GM18951 (cell line): ENCODE results near the gene ST6GALNAC4.

Experiments used
- POLR2A ChIP-seq: IDR thresholded peaks from 4 replicates; pipeline ENCODE4 v1.6.1; 2011; ENCODE audit warnings: mild to moderate bottlenecking; ENCODE audit not compliant: insufficient read length, insufficient read depth; ENCODE audit errors: extremely low read depth
- in situ Hi-C: fragments of 300-500 bp; cut with MboI; formaldehyde crosslinking; loops from one replicate; pipeline ENCODE4 v1.12.0; 2022; ENCODE audit warnings: low sequenced_read_pairs, mixed read lengths, inconsistent platforms; ENCODE audit not compliant: unreplicated experiment

ST6GALNAC4 gene

DNA sequence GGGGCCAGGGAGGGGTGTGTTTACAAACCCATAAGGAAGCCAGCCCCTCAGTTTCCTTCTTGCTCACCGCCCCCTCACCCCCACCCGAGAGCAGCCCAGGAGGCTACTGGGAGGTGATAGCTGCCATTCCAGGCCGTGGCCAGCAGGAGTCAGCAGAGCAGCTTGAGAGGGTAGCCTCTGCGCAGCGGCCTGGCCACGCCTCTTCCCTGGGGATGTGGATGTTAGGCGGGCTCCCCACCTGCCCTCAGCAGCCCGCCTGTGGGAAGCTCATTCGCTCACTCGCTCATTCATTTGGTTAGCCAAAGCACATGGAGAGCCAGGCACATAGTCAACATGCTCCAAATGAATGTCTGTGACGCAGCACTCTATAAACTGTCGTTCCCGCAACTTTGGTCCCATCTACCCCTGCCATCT lies 26.9 kb upstream of the ST6GALNAC4 start:
- TF ChIP-seq POLR2A: no peak
- in situ Hi-C loops: no loop called here

DNA sequence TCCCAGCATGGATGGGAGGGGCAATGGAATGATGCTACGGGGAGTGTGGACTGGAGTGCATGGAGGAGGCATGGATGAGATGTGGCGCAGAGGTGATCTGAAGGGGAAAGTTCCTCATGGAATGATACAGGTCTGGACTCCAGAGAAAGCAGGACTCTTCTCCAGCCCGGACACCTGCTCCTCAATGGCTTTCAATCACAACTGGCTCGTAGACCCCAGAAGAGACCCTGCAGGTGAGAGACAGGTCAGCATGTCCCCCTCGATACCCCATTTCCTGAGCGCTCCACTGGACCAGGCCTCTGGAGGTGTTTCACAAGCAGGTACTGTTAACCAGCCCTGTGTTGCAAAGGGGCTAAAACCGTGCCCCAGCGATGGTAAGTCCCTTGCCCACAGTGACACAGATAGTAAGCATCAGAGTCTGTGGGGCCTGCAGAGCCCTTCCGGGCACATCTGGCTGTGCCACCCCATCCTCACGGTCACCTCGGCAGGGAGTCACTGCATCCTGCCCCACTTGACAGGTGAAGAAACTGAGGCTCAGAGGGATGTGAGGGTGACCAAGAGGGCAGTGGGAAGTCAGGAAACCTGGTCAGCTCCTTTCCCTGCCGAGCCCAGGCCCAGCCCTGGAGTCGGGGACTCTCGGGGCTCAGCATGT lies 26.3 kb upstream of the ST6GALNAC4 start:
- no peak for TF ChIP-seq POLR2A
- in situ Hi-C loops: no loop called here

DNA sequence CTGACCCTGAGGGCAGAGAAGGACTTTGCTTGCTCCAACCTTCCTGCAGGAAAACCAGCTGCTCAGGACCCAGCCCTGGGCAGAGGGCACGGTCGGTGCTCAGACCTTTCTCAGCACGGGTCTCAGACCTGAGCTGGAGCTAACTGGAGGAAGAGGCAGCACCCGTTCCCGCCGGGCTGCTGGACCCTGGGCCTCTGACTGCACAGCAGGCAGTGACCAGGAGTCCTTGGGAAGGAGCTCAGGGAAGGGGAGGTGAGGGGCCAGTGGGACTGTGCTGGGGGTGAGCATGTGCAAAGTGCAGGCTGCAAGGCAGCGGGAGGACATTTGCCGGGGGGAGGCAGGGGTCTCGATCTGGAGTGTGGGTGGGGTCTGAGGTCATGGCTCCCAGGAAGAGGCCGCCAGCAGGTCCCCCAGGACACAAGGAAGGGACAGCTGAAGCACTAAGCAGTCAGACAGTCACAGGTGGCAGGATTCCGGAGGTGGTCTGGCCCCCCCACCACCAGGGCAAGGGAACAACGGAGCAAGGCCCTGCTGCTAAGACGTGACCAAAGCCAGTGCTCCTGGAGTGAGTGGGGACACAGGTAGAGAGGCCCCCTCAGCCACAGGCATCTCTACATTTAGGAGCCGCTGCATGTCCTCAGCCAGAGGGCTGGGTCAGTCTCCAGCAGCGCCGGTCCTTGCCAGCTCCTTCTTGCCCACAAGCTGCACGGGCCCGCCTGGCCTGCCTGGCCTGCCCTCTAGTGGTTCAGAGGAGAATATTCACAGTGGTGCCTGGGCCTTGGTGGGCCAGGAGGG lies 25.6 kb upstream of the ST6GALNAC4 start:
- TF ChIP-seq POLR2A: no peak
- in situ Hi-C loops: no loop called here

DNA sequence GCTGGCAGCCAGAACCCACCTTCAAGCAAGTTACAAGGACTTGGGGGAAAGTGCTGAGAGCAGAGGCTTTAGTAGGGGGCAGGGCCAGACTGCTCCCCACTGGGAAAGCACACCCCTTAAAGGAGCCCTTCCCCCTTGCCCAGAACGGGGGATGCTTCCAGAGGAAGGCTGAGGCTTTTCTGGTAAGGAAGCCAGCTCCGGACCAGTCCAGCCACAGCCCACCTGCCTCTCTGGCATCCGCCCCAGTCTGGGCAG lies 25.0 kb upstream of the ST6GALNAC4 start:
- in situ Hi-C loops: no loop called here
- no peak for TF ChIP-seq POLR2A

DNA sequence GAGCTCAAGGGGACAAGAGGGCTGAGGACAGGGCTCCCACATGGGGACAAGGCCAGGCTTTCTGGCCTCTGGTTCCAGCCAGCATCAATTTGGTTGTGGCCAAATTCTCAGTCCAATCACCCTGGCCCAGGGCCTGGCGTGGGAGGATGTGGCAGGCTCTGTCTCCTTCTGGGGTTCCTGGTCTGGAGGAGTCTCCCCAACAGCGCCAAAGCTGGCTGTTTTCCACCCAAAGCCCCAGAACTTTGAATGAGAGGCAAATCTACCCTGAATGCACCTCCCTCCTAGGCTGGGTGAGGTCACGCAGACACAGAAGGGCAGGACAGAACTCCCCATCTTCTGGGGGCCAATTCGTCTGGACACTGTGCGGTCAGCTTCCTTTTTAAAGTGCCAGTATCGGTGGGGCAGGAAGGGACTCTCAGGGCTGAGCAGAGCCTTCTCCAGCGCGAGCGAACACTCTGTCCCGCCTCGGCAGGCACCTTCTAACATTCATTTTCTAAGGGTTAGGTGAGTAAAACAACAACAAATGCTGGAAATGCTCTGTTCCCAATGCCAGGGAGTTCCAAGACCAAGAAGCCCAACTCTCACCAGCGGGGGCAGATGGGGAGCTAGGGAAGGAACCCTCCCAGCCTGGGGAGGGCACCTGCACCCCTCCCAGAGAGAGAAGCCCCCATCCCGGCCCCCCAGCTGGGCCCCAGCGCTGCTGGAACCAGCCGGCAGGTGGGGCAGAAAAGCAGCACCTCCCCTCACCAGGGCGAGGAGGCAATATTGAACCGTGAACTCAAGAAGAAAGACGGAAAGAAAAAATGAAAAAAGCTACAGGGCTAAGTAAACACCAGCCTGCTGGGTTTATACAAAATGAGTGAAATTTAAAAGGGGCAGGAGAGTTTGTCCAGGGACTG lies 24.5 kb upstream of the ST6GALNAC4 start:
- no peak for TF ChIP-seq POLR2A
- in situ Hi-C loops: no loop called here

DNA sequence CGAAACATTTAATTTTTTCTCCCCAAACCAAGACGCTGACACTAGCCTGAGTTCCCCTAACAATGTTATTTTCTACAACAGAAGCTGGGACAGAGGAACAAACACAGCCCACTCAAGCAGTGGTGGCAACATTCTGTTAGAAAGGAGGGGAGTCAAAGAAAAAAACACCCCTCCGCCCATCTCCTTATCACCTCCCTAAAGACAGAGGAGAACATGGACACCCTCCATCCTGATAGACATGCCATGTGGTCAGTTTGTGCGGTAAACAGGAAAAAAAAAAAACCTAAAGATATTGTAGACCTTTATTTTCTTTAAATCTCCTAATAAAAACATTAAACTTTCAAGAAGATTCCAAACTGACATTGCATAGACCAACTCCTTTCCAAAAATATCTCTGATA lies 23.8 kb upstream of the ST6GALNAC4 start:
- TF ChIP-seq POLR2A: no peak
- in situ Hi-C loops: no loop called here

DNA sequence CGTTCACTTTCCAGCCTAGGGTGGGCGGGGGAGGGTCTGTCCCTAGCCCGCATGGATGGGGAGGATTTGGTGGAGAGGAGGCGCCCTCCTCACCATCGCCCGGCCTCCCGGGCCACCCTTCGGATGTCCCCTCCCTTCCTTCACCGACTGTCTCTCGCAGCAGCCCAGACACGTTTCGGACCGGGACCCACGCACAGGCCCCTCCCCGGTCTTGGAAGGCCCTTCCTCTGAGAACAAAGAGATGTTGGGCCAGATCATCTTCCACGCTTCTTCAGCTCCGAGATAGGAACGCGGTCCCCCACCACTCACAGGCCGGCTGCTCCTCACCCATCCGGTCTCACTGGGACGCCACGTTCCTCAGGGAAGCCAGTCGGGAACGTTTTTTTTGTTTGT lies 21.5 kb upstream of the ST6GALNAC4 start:
- in situ Hi-C loops: no loop called here
- no peak for TF ChIP-seq POLR2A

DNA sequence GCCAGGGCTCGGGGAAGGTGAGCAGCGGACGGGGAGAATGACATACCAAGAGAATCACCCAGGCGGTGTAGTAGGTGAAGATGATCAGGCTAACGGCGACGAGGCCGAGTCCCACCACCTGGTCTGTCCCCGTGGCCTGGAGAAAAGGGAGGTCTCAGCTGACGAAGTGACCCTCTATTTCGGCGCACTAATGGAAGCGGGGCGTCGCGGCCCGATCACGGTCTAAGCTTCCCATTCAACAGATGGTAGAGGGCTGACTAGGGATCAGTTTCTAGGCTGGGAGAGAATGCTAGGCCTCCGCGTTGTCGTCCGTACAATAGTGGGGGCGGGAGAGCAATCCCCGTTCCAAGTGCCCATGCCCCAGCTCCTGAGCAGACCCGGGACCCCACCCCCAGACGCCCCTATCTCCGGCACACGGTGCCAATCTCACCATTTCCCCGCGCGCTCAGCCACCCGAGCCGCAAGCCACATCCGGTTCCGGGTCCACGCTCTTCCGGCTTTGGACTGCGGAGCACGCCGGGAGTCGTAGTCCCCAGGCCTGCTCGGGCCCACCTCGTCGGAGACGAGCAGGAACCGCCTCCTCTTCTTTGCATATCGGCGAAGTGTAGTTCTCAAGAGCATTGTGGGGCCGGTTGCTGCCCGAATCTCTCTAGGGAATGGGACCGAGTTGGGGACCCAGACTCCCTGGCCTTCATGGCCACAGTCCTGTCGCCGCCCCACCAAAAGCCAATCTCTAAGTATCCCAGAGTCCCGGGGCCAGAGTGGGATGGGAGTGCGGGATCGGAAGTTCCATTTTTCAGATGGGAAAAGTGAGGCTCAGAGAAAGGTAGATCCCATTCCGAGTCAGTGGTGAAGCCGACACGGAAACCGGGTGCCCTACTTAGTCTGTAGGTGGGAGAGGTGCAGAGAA lies 20.8 kb upstream of the ST6GALNAC4 start, which contains the start of gene DPM2:
DPM2 (minus strand) TSS at position 467 of the 910 bp plus-strand sequence; CDS start at position 433, 34 bp downstream.
- in situ Hi-C loops: no loop called here

DNA sequence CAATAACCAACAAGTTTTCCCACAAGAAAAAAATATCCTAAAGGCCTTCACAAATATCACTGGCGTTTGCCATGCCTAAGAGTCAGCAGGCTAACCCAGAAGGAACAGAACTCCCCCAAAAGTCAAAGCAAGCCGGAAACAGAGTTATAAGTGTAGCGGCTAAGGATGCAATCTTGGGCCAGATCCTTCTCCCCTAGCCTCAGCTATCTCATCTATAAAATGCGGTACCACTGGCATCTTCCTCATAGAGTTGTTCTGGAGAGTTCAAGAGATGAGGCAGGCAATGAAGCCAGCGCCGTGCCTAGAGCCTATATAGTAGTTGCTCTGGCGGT lies 20.2 kb upstream of the ST6GALNAC4 start:
- TF ChIP-seq POLR2A: no peak
- in situ Hi-C loops: no loop called here

More for the DNA sequence above, 20.8 kb upstream of the ST6GALNAC4 start, which contains the start of gene DPM2:
- TF ChIP-seq POLR2A: peak; percentile 86

DNA sequence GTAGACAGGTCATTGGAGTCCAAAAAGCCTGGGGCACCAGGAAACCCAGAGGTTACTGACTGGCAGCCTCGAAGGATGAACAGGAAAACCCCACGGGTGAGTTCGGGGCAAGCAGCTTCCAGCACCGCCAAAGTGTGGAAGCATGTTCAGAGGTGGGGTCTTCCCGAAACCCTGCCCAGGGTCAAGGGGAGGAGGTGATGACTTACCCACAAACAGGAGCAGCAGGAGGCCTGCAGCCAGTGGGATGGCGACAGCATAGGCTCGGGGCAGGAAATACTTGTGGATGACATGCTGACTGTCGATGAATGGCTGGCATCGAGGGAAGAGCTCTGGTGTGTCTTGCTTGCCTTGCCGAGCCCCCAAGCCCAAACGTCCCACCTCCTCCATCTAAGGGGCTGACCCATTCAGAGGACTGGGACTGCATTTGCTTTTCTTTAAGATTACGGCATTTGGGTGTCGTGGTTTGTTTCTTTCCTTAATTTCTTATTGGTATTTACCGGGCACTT lies 19.6 kb upstream of the ST6GALNAC4 start:
- no peak for TF ChIP-seq POLR2A

DNA sequence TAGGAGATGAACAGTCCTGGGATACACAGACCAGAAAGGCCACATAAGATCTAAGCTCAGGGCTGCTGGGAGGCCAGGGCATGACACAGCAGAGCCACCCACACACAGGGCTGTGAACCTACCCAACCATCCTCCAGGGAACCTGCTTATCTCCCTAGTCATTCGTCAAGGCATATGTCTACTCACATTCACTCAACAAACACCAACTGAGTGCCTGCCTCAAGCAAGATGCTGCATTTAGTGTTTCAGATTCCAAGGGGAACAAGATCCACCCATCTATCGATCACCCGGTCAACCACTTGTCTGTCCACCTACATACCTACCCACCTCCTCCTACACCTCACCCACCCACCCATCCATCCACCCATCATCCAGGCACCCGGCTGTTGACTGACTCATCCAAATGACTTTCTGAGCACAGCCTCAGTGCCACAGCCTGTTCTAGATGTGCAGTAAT lies 19.0 kb upstream of the ST6GALNAC4 start:
- TF ChIP-seq POLR2A: no peak
- in situ Hi-C loops: no loop called here

More for the DNA sequence above, 19.6 kb upstream of the ST6GALNAC4 start:
- in situ Hi-C loops: no loop called here

DNA sequence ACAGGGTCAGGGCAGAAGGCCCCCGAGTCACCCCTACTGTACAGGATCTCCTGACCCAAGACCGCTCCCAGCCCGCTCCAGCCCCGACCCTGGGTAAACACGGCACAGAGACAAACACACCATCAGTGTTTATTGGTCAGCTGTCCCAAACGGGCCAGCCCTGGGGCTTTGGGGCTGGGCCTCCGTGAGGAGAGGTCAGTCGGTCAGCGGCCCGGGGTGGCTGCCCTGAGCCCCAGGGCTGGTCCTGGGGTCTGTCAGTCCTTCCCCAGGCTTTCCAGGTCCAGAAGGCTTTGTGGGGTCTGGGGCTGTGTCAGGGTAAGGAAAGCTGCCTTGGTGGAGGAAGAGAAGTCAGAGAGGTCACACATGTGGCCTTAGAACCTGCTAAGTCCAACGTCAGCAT lies 18.1 kb upstream of the ST6GALNAC4 start:
- no peak for TF ChIP-seq POLR2A
- in situ Hi-C loops: no loop called here
